Transverse colon (tissue), 4 donors: Measurements from ENCODE around the gene ANO9.

Experiments
- EP300 ChIP-seq: sonication (generic); formaldehyde crosslinking; IDR thresholded peaks from one replicate; pipeline ENCODE4 v1.6.1; 2017; ENCODE audit warnings: antibody characterized with exemption, low read depth
- POLR2A ChIP-seq: fragments of 450-650 bp; IDR thresholded peaks from one replicate; pipeline ENCODE4 v1.6.1; 2016; ENCODE audit warnings: antibody characterized with exemption, mild to moderate bottlenecking, moderate library complexity
- POLR2AphosphoS5 ChIP-seq, 3 donors: sonication (generic); formaldehyde crosslinking; IDR thresholded peaks; one replicate each; pipeline ENCODE4 v1.6.1; 2016; ENCODE audit warnings: antibody characterized with exemption in 3 of 3
- TF ChIP-seq, protein P1 (sequence below), 5 experiments: fragments of 200-600 bp in 3 of 5; fragments of 450-650 bp in 2 of 5; sonication (generic) in 3 of 5; IDR thresholded peaks; 1 replicate in 2 of 5; 2 replicates in 3 of 5; pipeline ENCODE4 v1.5.1; 2016 to 2017; ENCODE audit warnings: antibody characterized with exemption in 5 of 5, inconsistent platforms in 3 of 5, mild to moderate bottlenecking in 2 of 5, moderate library complexity in 1 of 5

DNA sequence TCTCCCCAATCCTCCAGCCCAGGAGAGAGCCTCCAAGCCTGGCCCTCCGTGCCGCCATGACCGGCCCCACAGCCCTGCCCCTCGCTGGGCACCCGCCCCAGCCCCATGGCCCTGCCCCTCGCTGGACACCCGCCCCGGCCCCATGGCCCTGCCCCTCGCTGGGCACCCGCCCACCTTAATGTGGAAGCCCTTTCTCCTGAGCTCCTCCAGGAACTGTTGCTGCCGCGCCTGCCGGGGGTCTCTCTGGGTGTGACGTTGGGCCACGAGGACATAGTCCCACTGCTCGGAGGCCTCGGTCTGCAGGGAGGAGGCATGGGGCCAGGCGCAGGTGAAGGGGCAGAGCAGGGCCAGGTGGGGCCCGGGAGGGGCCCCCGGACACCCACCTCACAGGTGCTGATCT lies 8.2 kb downstream of the ANO9 start:
- TF ChIP-seq POLR2A (no peak), POLR2AphosphoS5 (IDR thresholded peaks at IDR 0.05) (no peak), EP300 (no peak)
- TF ChIP-seq, protein P1, sequence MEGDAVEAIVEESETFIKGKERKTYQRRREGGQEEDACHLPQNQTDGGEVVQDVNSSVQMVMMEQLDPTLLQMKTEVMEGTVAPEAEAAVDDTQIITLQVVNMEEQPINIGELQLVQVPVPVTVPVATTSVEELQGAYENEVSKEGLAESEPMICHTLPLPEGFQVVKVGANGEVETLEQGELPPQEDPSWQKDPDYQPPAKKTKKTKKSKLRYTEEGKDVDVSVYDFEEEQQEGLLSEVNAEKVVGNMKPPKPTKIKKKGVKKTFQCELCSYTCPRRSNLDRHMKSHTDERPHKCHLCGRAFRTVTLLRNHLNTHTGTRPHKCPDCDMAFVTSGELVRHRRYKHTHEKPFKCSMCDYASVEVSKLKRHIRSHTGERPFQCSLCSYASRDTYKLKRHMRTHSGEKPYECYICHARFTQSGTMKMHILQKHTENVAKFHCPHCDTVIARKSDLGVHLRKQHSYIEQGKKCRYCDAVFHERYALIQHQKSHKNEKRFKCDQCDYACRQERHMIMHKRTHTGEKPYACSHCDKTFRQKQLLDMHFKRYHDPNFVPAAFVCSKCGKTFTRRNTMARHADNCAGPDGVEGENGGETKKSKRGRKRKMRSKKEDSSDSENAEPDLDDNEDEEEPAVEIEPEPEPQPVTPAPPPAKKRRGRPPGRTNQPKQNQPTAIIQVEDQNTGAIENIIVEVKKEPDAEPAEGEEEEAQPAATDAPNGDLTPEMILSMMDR (IDR thresholded peaks at IDR 0.05): no peak
